Measurements from ENCODE around the gene PTBP2.

Gene PTBP2

GRCh38 chr1:96825231-96825630, 103.6 kb downstream of the PTBP2 start:
- no peak for DNase-seq

DNA sequence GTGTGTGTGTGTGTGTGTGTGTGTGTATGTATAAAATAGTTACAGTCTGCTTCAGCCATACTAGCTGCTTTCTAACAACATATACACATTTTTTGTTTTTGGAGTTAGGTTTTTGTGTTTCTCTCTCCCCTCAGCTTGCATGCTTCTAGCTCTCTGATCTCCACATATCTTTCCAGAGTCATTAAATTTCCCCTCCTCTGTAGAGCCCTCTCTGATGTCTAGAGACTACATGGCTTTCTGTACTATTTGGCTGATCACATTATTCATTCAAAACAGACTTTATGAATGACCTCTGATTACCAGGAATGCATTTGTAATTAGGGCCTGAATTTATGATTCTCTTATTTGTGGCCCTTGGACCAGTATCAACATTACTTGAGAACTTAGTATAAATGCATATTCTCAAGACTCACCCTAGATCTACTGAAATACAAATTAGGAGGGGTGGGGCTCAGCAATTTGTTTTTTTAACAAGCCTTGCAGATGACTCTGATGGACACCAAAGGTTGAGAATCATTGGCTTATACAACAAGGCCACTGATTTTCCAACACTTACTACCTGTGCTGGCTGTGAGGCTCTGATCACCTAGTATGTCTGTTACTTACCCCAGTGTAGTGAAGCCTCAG, 104.5 kb downstream of the PTBP2 start:
- no peak for DNase-seq

DNA sequence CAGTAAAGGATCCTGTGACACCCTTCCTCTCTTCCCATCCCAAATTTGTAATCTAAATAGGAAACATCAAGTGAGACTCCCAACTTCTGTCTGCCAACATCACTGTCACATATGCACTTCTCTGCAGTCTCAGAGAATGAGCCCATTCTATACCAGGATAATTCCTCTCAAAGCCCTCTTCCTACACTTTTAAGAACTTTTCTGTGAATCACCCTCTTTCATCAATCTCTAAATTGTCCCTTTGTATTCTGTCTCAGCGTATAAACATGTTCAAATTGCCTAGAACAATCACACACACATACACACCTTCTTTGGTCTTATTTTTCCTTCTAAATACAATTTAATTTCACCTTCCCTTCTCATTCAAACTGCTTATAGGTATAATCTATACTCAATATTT, 111.8 kb downstream of the PTBP2 start:
- no peak for DNase-seq

DNA sequence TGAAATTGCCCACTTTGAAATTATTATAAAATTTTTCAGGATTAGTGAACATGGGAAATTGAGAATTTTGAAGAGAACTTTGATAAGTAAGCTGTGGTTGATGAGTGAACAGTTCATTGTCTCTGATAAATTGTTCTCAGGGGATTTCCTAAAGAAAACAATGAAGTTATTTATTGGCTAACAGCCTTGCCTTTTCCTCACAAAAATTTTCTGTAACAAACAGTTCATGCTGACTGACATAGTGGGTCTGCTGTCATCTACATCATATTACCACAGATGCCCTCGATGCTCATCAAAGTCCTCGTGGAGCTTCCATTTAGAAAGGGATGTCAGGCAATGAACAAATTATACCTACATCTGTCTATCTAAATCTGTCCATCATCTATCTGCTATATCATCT, 113.4 kb downstream of the PTBP2 start:
- no peak for DNase-seq

DNA sequence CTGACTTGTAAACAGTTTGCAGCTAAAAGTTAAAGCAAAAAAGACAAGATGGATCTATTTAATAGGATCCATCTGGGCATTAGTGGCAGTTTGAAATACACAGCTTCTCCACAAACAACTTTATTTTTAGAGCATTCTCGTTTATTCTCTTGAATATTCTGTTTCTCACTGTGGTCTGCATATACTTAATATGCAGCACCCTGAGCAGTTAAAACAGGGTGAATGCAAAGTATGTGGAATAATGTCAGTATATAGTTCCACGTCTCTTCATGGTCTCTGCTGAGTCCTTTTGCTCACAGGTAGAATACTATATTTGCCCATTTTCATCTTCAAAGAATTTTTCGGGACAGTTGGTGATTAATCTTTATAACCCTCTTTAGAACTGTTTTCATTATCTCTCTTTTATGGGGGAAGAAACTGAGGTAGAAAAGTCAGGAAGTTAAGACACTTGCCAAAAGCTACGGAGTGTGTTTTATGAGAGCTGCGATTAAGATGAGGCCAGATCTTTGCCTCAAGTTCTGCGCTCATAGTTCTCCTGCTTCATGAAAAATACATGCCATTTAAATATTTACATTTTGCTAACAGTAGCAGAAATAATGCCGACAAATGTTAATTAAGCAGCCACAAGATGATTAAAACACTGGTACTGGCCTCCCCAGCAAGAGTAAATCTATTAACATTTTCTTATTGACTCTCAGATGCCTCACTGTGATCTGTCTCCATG, 115.6 kb downstream of the PTBP2 start:
- no peak for DNase-seq

DNA sequence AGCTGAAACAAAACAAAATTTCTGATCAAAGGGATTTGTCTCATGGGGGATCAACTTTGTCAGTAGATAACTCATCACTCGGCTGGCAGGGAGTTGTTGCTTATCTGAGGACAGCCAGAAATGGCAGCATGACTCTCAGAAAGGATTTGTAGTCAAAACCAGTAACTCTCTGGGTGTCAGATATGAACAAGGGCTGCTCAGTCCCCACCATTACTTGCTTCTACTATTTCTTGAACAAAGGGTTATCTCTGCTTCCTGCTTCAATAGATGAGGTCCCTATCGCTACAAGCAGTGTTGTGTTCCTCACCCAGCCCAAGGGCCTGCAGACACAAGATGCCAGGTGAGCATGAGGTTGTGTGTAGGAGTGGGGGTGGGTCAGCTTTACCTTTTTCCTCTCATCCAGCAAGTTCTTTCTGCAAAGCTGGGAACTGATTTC, 116.2 kb downstream of the PTBP2 start:
- DNase-seq = no peak

GRCh38 chr1:96840396-96840795, 118.8 kb downstream of the PTBP2 start:
- no peak for DNase-seq

DNA sequence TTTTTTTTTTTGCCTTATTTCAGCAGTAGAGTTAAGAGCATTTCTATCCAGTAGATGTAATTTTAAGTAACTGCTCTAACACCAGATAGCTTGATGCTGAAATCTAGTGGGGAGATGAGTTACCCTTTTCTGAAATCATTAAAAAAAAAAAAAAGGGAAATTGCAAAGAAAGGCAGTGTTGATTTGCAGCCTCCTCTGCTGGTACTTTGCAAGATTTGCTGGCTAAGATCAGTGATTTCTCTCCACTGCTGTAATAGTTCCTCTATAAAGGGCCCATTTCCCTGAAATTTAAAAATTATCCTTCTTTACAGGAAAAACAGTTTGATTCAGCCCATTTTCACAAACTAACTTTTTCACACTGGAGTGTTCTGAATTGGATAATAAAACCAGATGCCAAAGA, 120.6 kb downstream of the PTBP2 start:
- no peak for DNase-seq

DNA sequence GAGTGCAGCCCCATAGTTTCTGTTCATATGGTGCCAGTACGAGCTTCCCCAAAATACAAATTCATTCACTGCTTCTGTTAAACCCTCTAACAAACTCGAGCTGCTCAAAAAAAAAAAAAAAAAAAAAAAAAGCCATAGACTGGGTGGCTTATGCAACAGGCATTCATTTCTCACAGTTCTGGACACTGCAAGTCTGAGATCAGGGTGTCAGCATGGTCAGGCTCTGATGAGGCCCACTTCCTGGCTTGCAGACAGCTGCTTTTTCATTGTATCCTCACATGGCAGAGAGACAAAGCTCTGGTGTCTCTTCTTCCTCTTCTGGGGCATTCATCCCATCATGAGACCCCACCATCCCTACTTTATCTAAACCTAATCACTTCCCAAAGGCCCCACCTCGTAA, 121.6 kb downstream of the PTBP2 start:
- no peak for DNase-seq

DNA sequence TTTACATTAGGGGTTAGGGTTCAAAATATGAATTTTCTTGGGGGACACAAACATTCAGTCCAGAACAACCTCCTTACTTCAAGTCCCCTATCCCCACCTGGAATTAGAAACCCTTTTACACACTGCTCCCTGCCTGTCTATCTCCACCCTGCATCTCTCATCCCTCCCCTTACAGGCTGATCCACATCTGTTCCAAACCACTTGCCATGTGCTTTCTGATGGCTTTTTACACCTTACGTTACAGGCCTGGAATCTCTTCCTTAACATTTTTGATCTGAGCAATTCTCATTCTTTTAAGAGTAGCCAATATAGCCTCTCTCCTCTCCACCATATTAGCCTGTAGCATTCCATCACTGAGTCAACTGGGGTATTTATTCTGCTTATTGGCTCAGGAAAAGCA, 122.0 kb downstream of the PTBP2 start:
- no peak for DNase-seq

GRCh38 chr1:96845464-96845863, 123.9 kb downstream of the PTBP2 start:
- DNase-seq = no peak

DNA sequence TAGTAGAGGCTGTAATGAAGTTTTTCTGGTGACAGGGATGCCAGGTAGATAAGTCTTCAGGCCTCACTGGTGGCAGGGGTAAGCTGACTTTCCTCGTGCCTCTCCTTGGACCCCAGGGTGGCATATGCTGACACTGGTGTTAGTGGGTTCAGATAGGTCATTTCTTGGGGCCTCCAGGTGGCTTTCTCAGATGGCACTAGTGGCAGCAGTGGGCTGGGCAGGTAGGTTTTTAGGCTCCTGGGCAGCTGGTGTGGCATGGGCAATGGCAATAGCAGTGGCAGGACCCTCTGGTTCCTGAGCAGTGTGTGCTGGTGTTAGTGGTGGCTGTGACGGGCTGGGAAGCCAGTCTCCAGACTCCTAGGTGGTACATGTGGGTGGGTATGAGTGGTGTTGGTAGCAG, 140.3 kb downstream of the PTBP2 start:
- DNase-seq = no peak

DNA sequence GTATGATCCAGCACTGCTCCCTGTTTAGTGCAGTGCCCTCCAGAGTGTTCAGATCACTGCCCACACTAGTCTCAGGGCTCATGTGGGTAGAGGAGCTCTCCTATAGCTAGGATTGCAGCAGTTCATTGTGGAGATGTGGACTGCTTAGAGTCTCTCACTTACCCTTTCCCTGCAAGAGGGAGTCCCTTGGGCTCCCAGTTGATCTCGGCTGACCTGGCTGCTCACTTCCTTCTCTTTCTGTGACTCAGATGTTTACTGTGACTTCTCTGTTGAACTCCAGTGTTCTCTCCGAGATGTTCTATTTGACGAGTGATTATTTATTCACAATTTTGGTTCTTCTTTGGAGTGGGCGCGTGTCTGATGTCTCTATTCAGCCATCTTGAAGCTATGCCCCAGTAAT, 141.9 kb downstream of the PTBP2 start:
- no peak for DNase-seq

All from NCI-H226 (cell line).